ENCODE measurements around the gene PKD1L1. TPM values are rescaled to one million over a fixed set of nuclear protein-coding genes. Genes with fewer than 3 reads are reported as not detected.
"Not testable (repeated sequence)": the region's sequence is repeated elsewhere in the genome, so short reads cannot be mapped to it uniquely, and the experiment has no call there.

PKD1L1 gene
- total RNA-seq, 2 donors from 2014 or later = 0.05 to 0.14 TPM

- no peaks in the 10 kb centered on the region for H3K36me3 Mint-ChIP-seq
- ATAC-seq (no peak), DNase-seq (ENCODE audit: low spot score in 2 of 2) (no peak)
- no peak overlapping the region for H3K27ac Mint-ChIP-seq
- no peaks in the 10 kb centered on the region for H3K9me3 Mint-ChIP-seq
These were observed 143.3 kb downstream of the PKD1L1 start for GRCh38 chr7:47804767-47805545.

GRCh38 chr7:47803846-47804245, 144.4 kb downstream of the PKD1L1 start:
- Mint-ChIP-seq H3K27ac (no peak overlapping the region), H3K9me3 (no peaks in the 10 kb centered on the region), H3K36me3 (no peaks in the 10 kb centered on the region)
- no peak for ATAC-seq
- no peak for DNase-seq (ENCODE audit: low spot score in 2 of 2)

- no peaks in the 10 kb centered on the region for H3K36me3 Mint-ChIP-seq
- H3K9me3 Mint-ChIP-seq = no peaks in the 10 kb centered on the region
- DNase-seq (ENCODE audit: low spot score in 2 of 2) = no peak
- no peak for ATAC-seq
- H3K27ac Mint-ChIP-seq = no peak overlapping the region
These were observed 145.2 kb downstream of the PKD1L1 start for GRCh38 chr7:47803025-47803424.

- H3K9me3 Mint-ChIP-seq = no peaks in the 10 kb centered on the region
- H3K27ac Mint-ChIP-seq = no peak overlapping the region
- DNase-seq (ENCODE audit: low spot score in 2 of 2) (no peak), ATAC-seq (no peak)
- H3K36me3 Mint-ChIP-seq = no peaks in the 10 kb centered on the region
These were observed 146.8 kb downstream of the PKD1L1 start for GRCh38 chr7:47801423-47801822.

GRCh38 chr7:47799524-47799923, 148.7 kb downstream of the PKD1L1 start:
- no peak overlapping the region for H3K27ac Mint-ChIP-seq
- no peaks in the 10 kb centered on the region for H3K36me3 Mint-ChIP-seq
- ATAC-seq (no peak), DNase-seq (ENCODE audit: low spot score in 2 of 2) (no peak)
- no peaks in the 10 kb centered on the region for H3K9me3 Mint-ChIP-seq

GRCh38 chr7:47796347-47796746, 151.9 kb downstream of the PKD1L1 start:
- DNase-seq (ENCODE audit: low spot score in 2 of 2) (no peak), ATAC-seq (no peak)
- no peaks in the 10 kb centered on the region for H3K9me3 Mint-ChIP-seq
- H3K27ac Mint-ChIP-seq = no peak overlapping the region
- H3K36me3 Mint-ChIP-seq = no peaks in the 10 kb centered on the region

- Mint-ChIP-seq H3K27ac (no peak overlapping the region), H3K9me3 (no peaks in the 10 kb centered on the region), H3K36me3 (no peaks in the 10 kb centered on the region)
- ATAC-seq = no peak
- DNase-seq (ENCODE audit: low spot score in 2 of 2) = no peak
These were observed 152.6 kb downstream of the PKD1L1 start for GRCh38 chr7:47795631-47796030.

- H3K36me3 Mint-ChIP-seq; ATAC-seq; DNase-seq (ENCODE audit: low spot score in 2 of 2); H3K27ac Mint-ChIP-seq; H3K9me3 Mint-ChIP-seq: not testable (repeated sequence)
These were observed 153.1 kb downstream of the PKD1L1 start for GRCh38 chr7:47795126-47795525.

GRCh38 chr7:47794016-47794415, 154.2 kb downstream of the PKD1L1 start:
- ATAC-seq (no peak), DNase-seq (ENCODE audit: low spot score in 2 of 2) (no peak)
- Mint-ChIP-seq H3K36me3 (no peaks in the 10 kb centered on the region), H3K9me3 (no peaks in the 10 kb centered on the region), H3K27ac (no peak overlapping the region)

DNA sequence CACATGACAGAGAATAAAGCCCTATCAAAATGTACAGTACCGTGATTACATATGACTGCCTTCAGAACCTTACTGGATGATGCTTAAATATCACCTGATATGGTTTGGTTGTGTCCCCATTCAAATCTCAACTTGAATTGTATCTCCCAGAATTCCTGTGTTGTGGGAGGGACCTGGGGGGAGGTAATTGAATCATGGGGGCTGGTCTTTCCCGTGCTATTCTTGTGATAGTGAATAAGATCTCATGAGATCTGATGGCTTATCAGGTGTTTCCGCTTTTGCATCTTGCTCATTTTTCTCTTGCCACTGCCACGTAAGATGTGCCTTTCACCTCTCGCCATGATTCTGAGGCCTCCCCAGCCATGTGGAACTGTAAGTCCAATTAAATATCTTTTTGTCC, 155.1 kb downstream of the PKD1L1 start:
- not testable (repeated sequence) for H3K9me3 Mint-ChIP-seq; ATAC-seq; DNase-seq (ENCODE audit: low spot score in 2 of 2); H3K36me3 Mint-ChIP-seq; H3K27ac Mint-ChIP-seq

DNA sequence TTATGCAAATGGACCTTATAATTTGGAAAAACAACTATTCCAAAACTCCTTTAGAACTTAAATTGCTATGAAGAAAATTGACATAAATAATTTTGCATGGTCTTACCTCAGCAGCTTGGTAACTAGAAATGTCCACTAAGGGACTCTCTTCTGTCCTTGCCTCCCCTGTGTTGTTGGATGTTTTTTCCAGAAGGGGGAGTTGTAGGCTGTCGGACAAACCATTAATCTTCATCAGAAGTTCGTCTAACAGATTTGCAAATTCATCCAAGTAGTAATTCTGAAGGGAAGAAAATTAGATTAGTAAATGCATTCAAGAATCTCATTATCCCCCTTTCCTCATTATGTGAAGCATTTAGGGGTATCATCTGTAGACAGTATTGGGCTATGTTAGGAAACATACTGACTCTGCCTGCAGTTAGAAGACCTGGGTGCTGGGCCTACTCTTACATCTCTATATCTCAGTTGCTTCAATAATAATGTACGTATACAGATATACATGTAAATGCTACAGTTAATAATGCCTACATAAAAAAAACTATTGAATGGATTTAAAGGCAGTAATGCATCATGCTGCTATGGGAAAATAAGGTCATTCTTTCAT, 155.6 kb downstream of the PKD1L1 start:
- no peak for ATAC-seq
- Mint-ChIP-seq H3K27ac (no peak overlapping the region), H3K9me3 (no peaks in the 10 kb centered on the region), H3K36me3 (no peaks in the 10 kb centered on the region)
- DNase-seq (ENCODE audit: low spot score in 2 of 2) = no peak

DNA sequence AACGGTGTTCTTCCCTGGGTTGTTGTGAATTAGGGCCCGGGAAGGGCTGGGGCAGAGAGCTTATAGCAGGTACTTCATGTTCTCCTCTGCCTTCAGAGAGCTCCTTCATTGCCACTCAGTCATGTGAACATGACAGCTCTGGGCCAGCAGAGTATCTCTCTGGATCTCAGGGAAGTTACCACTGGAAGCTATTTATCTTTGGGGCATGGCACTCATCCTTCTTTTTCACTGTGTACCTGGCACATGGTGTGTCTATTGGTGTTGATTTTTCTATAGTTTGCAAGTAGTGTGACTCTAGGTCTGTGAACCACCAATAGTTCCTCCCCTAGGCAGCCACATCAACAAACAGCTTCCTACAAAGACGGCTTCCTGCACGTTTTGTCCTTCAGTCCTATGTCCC, 156.6 kb downstream of the PKD1L1 start:
- ATAC-seq (no peak), DNase-seq (ENCODE audit: low spot score in 2 of 2) (no peak)
- Mint-ChIP-seq H3K36me3 (no peaks in the 10 kb centered on the region), H3K27ac (no peak overlapping the region), H3K9me3 (no peaks in the 10 kb centered on the region)

DNA sequence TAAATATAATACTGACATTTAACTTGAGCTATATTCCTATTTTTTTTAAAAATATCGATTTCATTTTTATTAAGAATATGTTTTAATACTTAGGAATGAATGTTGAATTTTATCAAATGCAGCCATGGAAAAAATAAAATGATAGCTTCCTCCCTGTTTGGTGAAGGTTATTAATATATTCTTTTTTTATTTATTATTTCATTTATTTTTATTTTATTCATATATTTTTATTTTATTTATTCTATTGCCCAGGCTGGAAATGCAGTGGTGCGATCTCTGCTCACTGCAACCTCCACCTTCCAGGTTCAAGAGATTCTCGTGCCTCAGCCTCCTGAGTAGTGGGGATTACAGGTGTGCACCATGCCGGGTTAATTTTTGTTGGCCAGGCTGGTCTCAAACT, 160.2 kb downstream of the PKD1L1 start:
- DNase-seq (ENCODE audit: low spot score in 2 of 2) (no peak), ATAC-seq (no peak)
- H3K27ac Mint-ChIP-seq = no peak overlapping the region
- no peaks in the 10 kb centered on the region for H3K9me3 Mint-ChIP-seq
- no peaks in the 10 kb centered on the region for H3K36me3 Mint-ChIP-seq

GRCh38 chr7:47787249-47788069, 160.8 kb downstream of the PKD1L1 start:
- H3K36me3 Mint-ChIP-seq = no peaks in the 10 kb centered on the region
- ATAC-seq (no peak), DNase-seq (ENCODE audit: low spot score in 2 of 2) (no peak)
- no peak overlapping the region for H3K27ac Mint-ChIP-seq
- H3K9me3 Mint-ChIP-seq = no peaks in the 10 kb centered on the region

DNA sequence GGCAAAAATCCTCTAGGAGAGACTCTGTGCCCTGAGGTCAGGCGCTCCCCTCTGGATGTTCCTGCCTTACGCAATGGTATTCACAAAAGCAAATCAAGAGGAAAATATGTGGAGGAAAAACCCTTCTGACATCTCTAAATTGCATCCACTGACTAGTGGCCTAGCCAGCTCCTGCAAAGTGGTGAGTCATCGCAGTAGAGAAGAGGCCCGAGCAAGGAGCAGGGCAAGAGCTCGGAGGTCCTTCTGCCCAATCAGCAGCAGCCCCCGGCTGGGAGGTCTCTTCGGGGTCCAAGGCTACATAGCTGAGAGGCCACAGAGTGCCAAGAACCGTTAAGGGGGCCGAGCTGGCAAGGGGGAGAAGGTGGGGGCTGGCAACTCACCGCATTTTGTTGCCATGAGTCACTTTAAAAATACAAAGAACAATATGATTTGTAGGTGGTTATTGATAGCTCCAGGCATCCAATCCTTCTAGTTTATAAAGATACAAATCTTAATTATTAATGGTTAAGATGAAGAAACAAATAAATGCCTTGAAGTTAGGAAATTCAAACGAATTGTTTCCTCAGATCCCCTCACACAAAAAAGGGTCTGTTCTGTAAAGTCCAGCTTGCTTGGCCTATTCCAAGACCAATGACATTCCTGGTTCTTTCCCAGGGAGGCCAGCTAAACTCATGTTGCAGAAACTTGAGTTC, 161.6 kb downstream of the PKD1L1 start:
- no peaks in the 10 kb centered on the region for H3K9me3 Mint-ChIP-seq

GRCh38 chr7:47785923-47786556, 162.2 kb downstream of the PKD1L1 start:
- Mint-ChIP-seq H3K9me3 (no peaks in the 10 kb centered on the region), H3K36me3 (no peaks in the 10 kb centered on the region), H3K27ac (no peak overlapping the region)
- ATAC-seq (no peak), DNase-seq (ENCODE audit: low spot score in 2 of 2) (no peak)

More for the DNA sequence above, 161.6 kb downstream of the PKD1L1 start:
- H3K27ac Mint-ChIP-seq = no peak overlapping the region
- ATAC-seq = no peak
- no peaks in the 10 kb centered on the region for H3K36me3 Mint-ChIP-seq
- no peak for DNase-seq (ENCODE audit: low spot score in 2 of 2)
